ENCODE measurements around the gene BUD13. TPM values are rescaled to one million over a fixed set of nuclear protein-coding genes. Genes with fewer than 3 reads are reported as not detected.

Gene BUD13
- total RNA-seq, 1 experiment from 2014 or later, result 39.4 TPM

DNA sequence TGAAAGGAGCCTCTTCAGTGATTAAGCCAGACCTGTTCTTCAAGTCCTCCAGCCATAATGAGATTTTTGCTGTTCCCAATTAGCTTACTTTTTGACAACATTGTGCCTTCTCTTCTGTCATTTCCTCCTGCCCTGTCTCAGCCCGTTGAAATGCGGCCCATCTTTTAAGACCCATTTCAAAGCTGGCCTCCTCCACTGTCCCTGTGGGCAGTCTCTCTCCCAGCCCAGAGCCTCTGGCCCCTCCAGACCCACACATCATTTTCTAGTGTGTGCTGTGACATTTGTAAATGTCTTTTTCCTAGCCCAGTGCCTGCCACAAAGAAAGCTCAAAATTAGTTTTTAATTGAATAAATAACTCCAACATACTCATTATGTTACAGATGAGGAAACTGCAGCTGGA, 70.9 kb downstream of the BUD13 start:
- POLR2A ChIA-PET (ENCODE audit: low non-redundant PET), result no interaction called here
- Histone ChIP-seq H3K9me3 (ENCODE audit: low read depth, low read length, poor library complexity, severe bottlenecking) (no peaks in the 10 kb centered on the region), H3K27ac (ENCODE audit: low read depth, low read length, poor library complexity, severe bottlenecking) (no peak overlapping the region), H3K36me3 (ENCODE audit: insufficient read depth, low read length, poor library complexity, severe bottlenecking) (no peaks in the 10 kb centered on the region), H3K4me3 (ENCODE audit: low read depth, low read length, poor library complexity, severe bottlenecking) (no peak overlapping the region), H3K27me3 (replicated peaks; ENCODE audit: insufficient read depth, low read depth, low read length, poor library complexity) (no peaks in the 10 kb centered on the region), H3K4me1 (ENCODE audit: insufficient read depth, low read length, poor library complexity, severe bottlenecking) (no peaks in the 10 kb centered on the region)
- intact Hi-C loops (cut with micrococcal nuclease; ENCODE audit: unreplicated experiment), result no loop called here
- no TSS peak for BruUV-seq (replicated peaks)
- TF ChIP-seq, protein P1, sequence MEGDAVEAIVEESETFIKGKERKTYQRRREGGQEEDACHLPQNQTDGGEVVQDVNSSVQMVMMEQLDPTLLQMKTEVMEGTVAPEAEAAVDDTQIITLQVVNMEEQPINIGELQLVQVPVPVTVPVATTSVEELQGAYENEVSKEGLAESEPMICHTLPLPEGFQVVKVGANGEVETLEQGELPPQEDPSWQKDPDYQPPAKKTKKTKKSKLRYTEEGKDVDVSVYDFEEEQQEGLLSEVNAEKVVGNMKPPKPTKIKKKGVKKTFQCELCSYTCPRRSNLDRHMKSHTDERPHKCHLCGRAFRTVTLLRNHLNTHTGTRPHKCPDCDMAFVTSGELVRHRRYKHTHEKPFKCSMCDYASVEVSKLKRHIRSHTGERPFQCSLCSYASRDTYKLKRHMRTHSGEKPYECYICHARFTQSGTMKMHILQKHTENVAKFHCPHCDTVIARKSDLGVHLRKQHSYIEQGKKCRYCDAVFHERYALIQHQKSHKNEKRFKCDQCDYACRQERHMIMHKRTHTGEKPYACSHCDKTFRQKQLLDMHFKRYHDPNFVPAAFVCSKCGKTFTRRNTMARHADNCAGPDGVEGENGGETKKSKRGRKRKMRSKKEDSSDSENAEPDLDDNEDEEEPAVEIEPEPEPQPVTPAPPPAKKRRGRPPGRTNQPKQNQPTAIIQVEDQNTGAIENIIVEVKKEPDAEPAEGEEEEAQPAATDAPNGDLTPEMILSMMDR (conservative IDR thresholded peaks at IDR 0.05; ENCODE audit: low read depth, low read length), result no peak
- TF ChIP-seq EZH2 (IDR thresholded peaks at IDR 0.05; ENCODE audit: borderline replicate concordance, low read depth, low read length, poor library complexity, severe bottlenecking), result no peak
- CTCF ChIA-PET, result no interaction called here
- no peak for DNase-seq (ENCODE audit: low spot score)

DNA sequence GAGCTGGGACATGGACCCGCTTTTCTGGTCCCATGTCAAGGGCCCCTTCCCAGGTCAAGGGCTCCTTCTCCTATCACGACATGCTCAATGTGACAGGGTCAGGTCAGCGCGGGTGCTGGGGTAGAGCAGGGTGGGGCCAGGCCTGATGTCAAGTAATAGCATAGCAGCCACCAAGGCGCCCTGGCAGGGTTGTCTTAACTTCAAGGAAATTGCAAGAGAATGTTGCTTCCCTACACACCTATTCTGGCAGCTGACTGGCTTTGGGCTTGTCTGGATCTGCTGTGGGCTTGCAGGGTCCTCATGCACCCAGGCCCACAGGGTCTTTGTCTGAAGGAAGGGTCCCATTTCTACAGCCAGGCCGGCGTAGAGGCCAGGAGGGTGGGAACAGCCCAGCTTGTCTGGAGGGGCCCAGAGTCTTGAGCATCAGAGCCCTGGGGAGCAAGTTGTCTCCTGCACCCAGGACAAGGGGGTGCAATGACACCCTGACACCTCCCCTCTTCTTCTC, 71.4 kb downstream of the BUD13 start:
- Histone ChIP-seq H3K27ac (ENCODE audit: low read depth, low read length, poor library complexity, severe bottlenecking) (no peak overlapping the region), H3K27me3 (replicated peaks; ENCODE audit: insufficient read depth, low read depth, low read length, poor library complexity) (peaks cover under 1% of the 10 kb centered on the region), H3K36me3 (ENCODE audit: insufficient read depth, low read length, poor library complexity, severe bottlenecking) (no peaks in the 10 kb centered on the region), H3K9me3 (ENCODE audit: low read depth, low read length, poor library complexity, severe bottlenecking) (no peaks in the 10 kb centered on the region), H3K4me1 (ENCODE audit: insufficient read depth, low read length, poor library complexity, severe bottlenecking) (no peaks in the 10 kb centered on the region), H3K4me3 (ENCODE audit: low read depth, low read length, poor library complexity, severe bottlenecking) (no peak overlapping the region)
- CTCF ChIA-PET, result no interaction called here
- POLR2A ChIA-PET (ENCODE audit: low non-redundant PET), result no interaction called here
- TF ChIP-seq, protein P1 (conservative IDR thresholded peaks at IDR 0.05; ENCODE audit: low read depth, low read length), result no peak
- no peak for TF ChIP-seq EZH2 (IDR thresholded peaks at IDR 0.05; ENCODE audit: borderline replicate concordance, low read depth, low read length, poor library complexity, severe bottlenecking)
- intact Hi-C loops (cut with micrococcal nuclease; ENCODE audit: unreplicated experiment), result no loop called here
- DNase-seq (ENCODE audit: low spot score), result no peak
- no TSS peak for BruUV-seq (replicated peaks)

DNA sequence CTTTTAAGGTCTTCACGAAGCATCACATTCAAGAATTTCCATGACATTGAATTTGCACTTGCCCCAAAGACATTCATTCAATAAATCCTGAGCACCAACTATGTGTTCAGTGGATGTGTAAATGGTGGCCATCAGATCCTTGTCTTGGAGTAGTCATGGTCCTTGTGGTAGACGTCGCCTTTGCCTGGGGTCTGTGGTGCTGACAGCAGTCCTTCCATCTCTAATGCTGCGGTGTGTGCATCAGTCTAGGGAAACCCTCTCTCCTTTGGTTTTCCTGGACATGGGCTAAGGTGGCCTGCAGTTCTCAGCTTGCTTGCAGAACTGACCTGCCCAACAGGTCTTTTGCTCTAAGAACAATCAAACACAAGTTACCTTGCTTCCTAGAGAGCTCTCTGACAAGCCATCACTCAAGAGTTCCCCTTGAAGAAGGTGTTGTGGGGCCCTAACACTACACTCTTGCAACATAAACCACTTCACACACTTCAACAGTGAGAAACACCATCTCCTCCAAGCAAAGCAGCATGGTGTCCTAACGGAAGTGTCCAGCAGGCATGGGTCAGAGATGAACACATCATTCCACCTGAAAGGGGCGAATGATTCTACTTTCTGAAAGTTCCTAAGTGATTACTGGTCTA, 72.1 kb downstream of the BUD13 start:
- Histone ChIP-seq H3K9me3 (ENCODE audit: low read depth, low read length, poor library complexity, severe bottlenecking) (no peaks in the 10 kb centered on the region), H3K27ac (ENCODE audit: low read depth, low read length, poor library complexity, severe bottlenecking) (no peak overlapping the region), H3K36me3 (ENCODE audit: insufficient read depth, low read length, poor library complexity, severe bottlenecking) (no peaks in the 10 kb centered on the region), H3K4me3 (ENCODE audit: low read depth, low read length, poor library complexity, severe bottlenecking) (no peak overlapping the region), H3K27me3 (replicated peaks; ENCODE audit: insufficient read depth, low read depth, low read length, poor library complexity) (peaks cover 7% of the 10 kb centered on the region), H3K4me1 (ENCODE audit: insufficient read depth, low read length, poor library complexity, severe bottlenecking) (no peaks in the 10 kb centered on the region)
- ChIA-PET POLR2A (ENCODE audit: low non-redundant PET) (no interaction called here), CTCF (no interaction called here)
- no peak for TF ChIP-seq EZH2 (IDR thresholded peaks at IDR 0.05; ENCODE audit: borderline replicate concordance, low read depth, low read length, poor library complexity, severe bottlenecking)
- TF ChIP-seq, protein P1 (conservative IDR thresholded peaks at IDR 0.05; ENCODE audit: low read depth, low read length), result no peak
- no TSS peak for BruUV-seq (replicated peaks)
- DNase-seq (ENCODE audit: low spot score), result no peak
- intact Hi-C loops (cut with micrococcal nuclease; ENCODE audit: unreplicated experiment), result no loop called here

Other genes starting within 250 kb of the BUD13 start
- 100 and 109 TPM in 2 replicates for gene ZPR1, start 15.0 kb upstream of the BUD13 start, total RNA-seq (2021)
- gene APOA5, start 18.9 kb upstream of the BUD13 start, total RNA-seq (2021), result not detected in 2 replicates
- gene APOA4, start 50.3 kb upstream of the BUD13 start, total RNA-seq (2021), result not detected in 2 replicates
- not detected in 2 replicates for gene APOC3, start 56.9 kb upstream of the BUD13 start, total RNA-seq (2021)
- 0.35 and 0.43 TPM in 2 replicates for gene APOA1, start 64.6 kb upstream of the BUD13 start, total RNA-seq (2021)